OCI-LY3 (cell line): ENCODE measurements around the gene DGCR6.
"Not testable (repeated sequence)": the region's sequence is repeated elsewhere in the genome, so short reads cannot be mapped to it uniquely, and the experiment has no call there.

Experiments used
- EZH2phosphoT487 ChIP-seq: fragments of 200-600 bp; shearing (Covaris generic); IDR thresholded peaks from 2 replicates; pipeline ENCODE4 v1.6.1; 2018; ENCODE audit warnings: antibody characterized with exemption, mixed run types, low read depth
- TF ChIP-seq, protein P1 (sequence below): fragments of 200-600, 300-600 bp; sonication (generic); IDR thresholded peaks from 2 replicates; pipeline ENCODE4 v1.5.1; 2014; ENCODE audit warnings: antibody characterized with exemption, low read length, low read depth

DNA sequence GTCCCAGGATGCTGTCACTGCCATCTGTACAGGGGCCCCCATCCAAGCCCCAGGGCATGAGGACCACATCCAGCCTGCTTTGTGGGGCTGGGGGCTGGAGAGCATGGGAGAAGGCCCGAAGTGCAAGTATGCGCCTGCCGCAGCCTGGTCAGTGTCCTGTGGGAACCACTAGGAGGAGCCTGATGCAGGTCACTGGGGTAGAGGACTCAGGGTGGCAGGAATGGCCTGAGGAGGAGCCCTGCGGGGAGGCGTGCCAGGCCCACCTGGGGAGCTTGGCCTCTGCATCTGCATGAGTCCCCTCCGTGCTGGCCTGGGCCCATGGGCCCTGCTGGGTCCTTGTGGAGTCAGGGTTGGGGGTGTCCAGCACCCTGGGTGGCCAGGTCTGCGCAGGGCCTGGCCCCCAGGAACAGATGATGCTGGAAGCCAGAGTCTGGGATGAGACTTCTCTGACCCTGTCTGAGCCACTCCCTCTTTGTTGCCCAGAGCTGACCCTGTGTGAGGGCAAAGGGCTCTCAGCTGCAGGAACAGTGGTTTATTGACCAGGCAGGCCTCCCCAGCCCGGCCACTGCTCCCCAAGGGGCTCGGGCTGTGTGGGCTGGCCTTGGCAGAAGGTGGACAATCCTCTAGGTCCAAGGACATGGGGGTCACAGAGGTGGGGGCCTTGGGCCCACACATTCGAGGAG is 6.3 kb downstream of the DGCR6 start:
- TF ChIP-seq, protein P1, sequence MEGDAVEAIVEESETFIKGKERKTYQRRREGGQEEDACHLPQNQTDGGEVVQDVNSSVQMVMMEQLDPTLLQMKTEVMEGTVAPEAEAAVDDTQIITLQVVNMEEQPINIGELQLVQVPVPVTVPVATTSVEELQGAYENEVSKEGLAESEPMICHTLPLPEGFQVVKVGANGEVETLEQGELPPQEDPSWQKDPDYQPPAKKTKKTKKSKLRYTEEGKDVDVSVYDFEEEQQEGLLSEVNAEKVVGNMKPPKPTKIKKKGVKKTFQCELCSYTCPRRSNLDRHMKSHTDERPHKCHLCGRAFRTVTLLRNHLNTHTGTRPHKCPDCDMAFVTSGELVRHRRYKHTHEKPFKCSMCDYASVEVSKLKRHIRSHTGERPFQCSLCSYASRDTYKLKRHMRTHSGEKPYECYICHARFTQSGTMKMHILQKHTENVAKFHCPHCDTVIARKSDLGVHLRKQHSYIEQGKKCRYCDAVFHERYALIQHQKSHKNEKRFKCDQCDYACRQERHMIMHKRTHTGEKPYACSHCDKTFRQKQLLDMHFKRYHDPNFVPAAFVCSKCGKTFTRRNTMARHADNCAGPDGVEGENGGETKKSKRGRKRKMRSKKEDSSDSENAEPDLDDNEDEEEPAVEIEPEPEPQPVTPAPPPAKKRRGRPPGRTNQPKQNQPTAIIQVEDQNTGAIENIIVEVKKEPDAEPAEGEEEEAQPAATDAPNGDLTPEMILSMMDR: not testable (repeated sequence)
- TF ChIP-seq EZH2phosphoT487: not testable (repeated sequence)
